CD4-positive, alpha-beta T cell treated with Interleukin-12 subunit alpha and Interleukin-12 subunit beta, for 1 hour (primary cell): ENCODE measurements around the gene PPP6R2.

ENCODE experiments used
- DNase-seq: peaks from one replicate; pipeline ENCODE4 v3.0.0-alpha.2; 2020

PPP6R2 gene, protein sequence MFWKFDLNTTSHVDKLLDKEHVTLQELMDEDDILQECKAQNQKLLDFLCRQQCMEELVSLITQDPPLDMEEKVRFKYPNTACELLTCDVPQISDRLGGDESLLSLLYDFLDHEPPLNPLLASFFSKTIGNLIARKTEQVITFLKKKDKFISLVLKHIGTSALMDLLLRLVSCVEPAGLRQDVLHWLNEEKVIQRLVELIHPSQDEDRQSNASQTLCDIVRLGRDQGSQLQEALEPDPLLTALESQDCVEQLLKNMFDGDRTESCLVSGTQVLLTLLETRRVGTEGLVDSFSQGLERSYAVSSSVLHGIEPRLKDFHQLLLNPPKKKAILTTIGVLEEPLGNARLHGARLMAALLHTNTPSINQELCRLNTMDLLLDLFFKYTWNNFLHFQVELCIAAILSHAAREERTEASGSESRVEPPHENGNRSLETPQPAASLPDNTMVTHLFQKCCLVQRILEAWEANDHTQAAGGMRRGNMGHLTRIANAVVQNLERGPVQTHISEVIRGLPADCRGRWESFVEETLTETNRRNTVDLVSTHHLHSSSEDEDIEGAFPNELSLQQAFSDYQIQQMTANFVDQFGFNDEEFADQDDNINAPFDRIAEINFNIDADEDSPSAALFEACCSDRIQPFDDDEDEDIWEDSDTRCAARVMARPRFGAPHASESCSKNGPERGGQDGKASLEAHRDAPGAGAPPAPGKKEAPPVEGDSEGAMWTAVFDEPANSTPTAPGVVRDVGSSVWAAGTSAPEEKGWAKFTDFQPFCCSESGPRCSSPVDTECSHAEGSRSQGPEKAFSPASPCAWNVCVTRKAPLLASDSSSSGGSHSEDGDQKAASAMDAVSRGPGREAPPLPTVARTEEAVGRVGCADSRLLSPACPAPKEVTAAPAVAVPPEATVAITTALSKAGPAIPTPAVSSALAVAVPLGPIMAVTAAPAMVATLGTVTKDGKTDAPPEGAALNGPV

DNA sequence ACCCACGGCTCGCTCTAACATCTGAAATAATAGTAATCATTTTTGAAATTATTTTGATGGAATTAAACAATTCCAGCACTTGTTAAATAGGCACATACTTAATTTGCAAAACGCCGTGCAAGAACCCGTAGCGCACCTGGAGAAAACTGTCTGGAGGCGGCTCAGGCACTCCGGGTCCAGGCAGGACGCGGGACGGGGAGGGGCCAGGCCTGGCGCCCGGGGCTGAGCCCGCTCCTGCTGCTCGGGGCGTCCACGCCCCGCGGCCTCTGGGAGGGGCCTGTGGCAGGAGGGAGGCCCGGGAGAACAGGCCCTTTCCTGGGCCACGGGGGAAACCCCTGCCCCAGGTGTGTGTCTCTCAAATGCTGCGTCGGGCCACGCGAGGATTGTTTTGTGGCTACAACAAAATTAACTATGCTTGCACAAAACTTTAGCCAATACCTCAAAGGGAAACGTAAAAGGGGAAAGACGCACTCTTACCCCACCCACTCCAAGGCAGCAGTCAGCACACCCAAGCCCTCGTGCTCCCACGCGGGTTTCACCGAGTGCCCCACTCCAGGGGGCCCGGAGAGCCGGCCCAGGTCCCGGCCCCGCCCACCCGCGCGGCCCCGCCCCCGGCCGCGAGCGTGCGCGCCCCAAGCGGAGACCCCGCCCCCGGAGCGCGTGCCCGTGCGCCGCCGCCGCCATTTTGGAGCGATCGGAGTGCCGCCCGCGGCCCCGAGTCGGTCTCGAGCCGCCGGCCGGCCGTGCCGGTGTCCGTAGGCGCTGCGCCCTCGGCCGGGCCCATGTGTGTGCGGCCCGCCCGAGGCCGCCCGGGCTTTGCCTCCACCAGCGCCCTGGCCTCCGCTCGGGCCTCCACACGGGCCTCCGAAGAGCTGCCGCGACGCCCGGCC, at the start of gene PPP6R2:
Gene PPP6R2 (plus strand): TSS at position 677 of the 890 bp plus-strand sequence. CDS start 50,582 bp downstream, outside the sequence.
- DNase-seq, result peak; percentile 91

DNA sequence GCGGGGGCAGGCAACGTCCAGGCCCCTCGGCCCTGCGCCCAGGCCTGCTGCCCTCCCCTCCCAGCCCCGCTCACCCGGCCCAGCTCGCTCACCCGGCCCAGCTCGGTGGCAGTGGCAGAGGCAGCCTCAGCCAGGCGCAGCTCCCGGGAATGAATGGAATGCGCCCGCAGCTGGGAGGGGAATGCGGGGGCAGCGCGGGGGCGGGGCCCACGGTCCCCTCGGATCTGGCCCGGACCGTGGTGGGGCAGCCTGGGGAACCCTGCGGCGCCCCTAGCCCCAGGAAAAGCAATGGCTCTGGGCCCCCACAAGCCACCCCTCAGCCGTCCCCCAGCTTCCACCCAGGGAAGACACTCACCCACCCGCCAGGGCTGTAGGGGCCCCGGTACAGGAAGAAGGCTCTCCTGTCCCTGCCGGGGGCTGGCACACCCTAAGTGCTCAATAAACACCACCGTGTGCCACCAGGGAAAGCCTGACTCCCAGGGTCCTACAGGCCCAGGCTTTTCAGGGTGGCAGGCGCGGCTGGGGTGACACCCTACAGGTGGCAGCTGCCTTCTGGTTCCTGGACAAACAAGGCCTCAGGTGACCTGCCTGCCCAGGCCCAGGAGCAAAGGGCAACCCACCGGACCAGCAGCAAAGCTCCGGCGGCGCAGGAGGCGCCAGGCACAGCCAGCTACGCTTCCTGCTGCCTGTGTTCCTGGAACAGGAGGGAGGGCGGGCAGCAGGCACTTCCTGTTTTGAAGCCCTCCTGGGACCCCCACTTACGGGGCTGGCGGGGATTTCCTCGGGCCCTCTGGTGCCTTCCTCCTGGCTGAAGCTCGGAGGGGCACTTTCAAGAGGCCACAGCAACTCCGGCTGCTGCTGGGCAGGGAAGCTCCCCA, 49.4 kb upstream of the PPP6R2 start:
- no peak for DNase-seq

DNA sequence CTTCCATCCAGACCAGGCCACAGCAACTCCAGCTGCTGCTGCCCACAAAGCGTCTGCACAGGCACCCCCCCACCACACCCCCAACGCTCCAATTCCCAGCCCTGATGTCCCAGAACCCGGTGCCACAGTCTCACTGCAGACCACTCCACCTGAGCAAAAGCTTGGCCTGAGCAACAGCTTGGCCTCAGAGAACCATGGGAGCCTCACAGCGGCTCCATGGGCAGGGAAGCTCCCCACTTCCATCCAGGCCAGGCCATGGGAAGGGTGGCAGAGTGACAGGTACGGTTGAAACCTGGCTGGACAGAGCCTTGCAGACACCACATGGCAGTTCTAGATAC, 48.8 kb upstream of the PPP6R2 start:
- no peak for DNase-seq

DNA sequence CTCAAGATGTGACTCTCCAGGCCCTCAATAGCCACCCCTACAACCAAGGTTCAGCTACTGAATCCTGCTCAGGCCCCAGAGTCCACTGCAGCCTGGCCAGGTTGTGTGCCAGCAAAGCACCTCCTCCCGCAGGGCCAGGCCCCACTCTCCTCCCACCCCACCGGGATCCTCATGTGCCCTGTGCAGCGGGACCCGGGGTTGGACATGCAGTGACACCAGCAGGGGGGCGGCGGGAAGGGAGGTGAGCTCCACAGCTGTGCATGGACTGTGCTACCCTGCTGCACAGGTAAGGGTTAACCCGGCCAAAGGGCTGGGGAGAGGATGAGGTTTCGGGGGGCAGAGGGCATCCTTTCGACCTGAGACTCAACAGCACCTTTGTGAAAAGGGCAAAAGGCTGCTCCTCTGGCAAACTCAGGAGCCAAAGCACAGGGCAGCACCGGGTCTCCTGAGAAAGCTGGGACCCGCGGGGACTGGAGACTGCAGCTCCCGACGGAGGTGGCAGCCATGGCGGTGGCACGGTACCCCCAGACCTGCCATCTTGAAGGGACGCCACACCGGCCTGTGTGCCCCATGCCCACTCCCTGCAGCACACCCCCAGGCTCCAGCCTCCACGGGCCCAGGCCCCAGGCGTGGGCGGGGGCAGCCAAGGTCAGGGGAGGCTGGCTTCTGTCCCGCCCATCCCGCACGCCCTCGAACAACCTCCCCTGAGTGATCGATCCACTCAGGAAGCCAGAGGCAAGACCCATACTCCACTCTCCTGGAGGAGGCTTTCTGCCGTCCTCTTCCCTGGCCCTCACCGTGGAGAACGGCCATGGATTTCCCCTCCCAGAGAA, 46.3 kb upstream of the PPP6R2 start:
- DNase-seq, result no peak

DNA sequence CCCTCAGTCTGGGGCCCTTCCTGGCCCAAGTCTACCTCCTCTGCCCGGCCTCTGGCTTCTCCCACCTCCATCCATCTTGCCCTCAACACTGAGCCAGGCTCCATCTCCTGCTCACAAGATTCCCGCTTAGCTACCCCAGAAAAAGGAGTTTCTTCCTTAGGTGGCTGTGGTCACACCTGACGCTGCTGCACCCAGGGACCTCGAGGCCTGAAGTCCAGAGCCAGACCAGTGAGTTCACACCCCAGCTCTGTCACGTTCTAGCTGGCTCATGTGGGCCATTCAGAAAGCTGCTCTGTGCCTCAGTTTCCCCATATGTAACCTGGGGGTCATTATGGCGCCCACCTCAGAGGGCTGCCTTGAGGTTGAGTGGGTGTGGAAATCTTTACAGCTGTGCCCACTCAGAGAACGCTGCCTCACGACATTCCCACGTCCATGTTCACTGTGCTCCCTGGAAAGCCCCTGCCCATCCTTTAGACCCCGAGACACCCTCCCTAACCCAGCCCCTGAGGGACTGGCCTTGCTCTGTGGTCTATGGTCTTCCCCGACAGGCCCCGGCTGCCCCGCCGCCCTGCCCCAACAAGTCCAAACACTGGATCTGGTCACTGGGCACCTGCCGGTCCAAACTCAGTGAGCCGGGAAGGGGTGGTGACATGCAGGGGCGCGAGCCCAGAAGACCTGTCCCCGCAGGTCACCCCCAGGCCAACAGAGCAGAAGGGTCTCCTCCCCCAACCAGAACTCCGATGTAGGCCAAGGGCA, 45.4 kb upstream of the PPP6R2 start:
- no peak for DNase-seq

DNA sequence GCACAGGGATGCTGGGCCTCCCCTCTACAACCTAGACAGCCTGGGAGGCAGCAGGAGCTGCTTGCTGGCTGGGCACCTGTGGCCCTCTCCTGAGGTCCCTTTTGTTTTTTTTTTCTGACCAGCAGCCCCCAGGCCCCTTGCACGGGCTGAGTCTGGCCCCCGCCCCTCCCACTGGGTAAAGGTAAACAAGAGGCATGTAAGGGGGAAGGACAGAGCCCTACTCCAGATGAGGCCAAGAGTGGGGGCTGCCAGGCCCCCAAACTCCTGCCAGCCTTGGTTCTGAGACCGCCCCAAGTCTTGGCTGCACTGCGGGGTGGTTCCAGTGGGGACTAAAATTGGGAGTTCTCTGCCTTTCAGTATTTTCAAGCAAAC, 44.9 kb upstream of the PPP6R2 start:
- no peak for DNase-seq

DNA sequence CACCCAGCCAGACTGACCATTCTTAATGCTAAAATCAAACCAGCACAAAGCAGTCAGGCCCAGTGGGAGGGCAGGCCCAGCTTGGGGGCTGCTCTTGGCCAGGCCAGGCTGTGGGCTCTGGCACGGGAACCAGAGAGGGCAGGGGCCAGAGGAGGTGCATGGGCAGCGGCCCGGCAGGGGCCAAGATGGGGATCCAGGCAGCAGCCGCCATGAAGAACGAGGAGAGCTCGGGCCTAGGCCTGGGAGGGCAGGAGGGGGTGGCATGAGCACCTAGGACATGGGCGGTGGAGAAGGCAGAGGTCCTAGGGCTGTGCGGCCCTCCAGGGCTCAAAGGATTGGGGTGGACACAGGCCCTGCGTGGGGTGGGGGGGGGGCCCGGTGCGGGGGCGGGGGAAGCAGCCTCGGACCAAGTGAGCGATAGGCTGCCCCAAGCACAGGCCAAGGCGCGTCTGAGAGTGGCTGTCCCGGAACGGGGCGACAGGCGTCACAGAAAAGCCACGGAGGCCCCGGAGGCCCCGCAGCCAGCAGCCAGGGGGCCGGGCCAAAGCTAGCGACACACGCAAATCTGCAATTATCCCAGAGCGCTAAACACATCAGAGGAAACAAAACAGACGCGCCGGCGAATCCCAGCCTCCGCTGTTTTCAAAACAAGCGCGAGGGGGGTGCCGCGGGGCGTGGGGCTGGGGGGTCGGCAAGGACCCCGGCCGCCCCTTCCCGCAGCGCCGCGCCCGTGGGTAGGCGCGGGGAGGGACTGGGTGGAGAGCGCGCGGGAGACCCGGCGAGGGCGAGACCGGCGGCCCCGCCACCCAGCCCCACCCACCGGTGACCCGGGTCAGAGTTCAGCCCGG, 44.0 kb upstream of the PPP6R2 start:
- no peak for DNase-seq

DNA sequence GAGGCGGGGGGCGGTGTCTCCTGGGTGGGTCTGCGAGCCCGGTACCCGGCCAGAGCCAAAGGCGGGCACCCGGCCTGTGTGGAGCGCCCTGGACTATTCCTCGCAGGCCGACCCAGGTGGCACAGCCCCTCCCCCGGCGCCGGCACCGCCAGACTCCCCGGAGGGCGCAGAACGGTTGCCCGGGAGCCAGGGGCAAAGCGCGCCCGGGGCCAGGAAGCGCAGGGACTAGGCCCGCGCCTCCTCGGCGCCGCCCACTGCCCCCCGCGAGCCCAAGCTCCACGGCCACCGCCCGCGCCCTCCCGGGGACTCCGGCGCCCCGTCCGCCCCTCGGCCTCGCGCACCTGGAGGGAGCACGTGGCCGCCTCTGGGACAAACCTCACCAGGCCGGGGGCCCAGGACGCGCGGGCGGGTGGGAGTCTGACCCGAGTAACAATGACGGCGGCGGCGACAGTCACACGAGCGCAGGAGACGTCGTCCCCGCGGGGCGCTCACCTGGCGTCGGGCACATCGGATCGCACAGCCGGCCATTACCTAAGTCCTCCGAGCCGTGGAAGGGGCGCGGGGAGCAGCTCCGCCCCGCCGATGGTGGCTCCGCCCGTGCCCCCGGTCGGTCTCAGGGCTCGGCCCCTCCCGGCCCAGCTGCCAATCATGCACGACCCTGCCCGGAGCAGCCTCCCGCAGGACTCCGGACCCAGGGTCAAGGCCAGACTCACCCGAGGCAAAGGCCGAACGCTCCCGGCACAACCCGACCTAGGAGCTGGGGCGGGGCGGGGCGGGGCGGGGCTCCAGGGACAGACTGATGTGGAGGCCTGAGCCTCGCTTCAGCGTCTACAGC, 43.1 kb upstream of the PPP6R2 start:
- no peak for DNase-seq

DNA sequence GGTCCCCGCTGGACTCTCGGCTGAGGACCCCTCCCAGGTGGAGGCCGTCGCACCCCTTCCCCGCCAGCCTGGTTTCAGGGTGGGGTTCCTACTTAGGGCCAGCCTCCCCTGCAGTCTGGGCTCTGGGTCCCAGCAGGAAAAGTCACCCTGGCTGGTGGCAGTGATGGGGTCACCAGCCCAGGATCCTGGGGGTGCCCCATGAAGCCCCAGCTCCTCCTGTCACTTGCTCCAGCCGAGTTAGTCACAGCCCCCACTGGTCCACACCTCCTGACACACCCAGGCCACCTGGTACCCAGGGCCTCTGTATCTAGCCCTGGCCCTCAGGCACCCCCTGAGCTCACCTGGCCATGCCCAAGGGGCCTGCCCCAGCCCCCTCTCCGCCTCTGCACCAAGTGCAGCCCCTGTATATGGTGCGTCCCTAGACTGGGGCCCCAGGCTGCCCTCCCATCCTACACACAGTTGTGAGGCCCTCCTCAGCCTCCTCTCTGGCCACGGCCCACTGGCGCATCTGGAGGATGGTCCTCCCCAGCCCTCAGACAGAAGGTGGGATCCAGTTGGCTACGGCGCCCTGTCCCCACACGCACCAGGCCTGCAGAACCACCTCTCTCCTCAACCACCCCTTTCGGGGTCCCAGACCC, 42.4 kb upstream of the PPP6R2 start:
- no peak for DNase-seq

DNA sequence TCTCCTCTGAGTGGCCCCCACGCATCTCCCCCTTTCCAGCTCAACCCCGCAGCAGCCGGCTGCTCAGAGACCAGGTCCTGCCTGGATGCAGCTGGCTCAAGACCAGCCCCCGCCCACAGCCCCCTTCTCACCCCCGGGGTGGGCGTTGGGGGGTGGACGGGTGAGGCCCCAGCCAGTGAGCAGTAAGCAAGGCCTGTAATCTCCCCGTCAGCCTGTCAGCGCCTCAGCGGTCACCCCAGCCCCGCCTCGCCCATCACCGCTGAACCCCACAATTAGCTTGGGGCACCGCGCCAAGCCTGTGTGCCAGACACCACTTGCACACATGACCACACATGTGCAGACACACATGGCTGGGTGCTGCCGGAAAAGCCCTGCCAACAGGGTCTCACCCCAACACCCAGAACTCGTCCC, 41.5 kb upstream of the PPP6R2 start:
- no peak for DNase-seq

DNA sequence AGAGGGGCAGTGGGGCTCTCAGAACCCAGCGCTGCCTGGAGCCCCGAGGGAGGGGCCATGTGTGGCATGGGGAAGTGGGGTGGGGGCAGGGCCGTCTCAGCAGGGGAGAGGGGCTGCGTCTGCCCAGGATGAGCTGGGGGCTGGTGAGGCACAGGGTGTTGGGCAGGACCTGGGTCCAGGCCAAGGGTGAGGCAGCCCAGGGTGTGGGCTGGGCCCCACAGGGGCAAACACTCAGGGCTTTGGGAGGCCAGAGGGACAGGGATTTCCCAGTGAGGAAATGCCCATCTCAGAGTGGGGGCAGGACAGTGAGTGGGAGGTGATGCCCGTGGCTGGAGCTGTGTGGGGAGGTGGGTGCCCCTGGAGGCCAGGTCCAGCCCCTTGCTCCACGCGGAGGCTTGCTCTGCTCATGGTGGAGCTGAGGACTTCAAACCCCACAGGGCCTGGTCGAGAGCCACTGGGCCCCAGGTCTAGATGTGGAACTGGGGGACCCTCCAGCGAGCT, 41.0 kb upstream of the PPP6R2 start:
- no peak for DNase-seq

DNA sequence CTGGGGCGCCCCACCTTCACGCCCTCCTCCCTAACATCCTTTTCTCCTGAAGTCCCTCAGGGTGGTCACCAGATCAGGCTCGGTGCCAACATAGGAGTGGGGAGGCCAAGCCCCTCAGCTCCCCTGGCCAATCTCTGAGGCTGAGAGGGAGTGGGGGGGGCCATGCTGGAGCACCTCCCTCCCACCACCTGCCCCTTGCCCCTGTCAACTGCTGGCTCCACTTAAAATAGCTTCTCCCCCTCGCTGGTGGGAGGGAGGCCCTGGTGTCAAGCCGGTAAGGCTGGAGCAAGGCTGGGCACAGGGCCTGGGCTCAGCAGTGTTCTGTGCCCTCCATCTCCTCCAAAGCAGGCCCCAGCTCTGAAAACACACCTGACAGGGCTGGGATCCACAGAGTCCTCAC, 40.6 kb upstream of the PPP6R2 start:
- no peak for DNase-seq

DNA sequence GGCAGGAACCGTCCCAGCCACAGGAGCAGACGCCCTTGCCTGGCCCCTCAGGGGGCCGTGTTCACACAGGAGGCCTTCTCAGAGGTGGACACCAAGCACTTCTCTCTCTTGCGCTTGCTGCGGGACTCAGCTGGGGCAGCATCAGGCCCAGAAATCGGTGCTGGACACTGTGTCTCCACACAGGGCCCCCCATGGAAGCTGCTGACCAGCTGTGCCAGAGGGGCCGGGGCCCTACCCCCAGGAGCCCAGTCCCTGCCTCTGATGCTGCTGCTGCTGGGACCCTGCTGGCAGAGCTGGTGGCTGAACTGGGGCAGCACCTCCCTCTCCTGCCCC, 39.6 kb upstream of the PPP6R2 start:
- DNase-seq, result no peak

DNA sequence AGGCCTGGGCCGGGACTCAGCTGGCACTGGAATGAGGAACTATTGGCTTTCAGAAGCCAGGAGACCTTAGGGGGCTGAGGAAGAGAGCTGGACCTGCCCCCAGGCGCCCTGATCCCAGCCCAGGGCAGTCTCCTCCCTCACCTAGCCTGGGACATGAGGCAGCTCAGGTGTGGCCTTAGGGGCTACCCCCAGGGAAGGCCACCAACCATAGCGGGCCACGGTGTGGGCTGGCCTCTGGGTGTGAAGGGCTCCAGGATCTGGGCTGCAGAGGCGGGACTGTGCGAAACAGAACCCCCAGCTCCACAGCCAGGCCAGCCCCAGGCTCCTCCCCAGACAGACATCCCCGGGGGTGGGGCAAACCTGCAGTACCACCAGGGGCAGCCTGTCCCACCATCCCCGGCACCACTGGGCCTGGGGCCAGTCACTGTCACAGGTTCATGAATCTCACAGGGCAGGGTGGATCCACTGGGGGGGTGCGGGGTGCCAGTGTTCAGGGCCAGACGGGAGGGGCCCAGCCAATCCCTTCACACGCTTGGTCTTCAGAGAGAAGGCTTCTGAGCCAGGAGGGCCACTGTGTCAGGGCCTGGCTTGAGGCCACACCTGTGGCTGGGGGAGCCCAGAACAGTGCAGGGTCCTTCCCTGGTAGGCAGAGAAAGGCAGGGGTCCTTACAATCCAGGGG, 39.1 kb upstream of the PPP6R2 start:
- DNase-seq, result peak; percentile 25

DNA sequence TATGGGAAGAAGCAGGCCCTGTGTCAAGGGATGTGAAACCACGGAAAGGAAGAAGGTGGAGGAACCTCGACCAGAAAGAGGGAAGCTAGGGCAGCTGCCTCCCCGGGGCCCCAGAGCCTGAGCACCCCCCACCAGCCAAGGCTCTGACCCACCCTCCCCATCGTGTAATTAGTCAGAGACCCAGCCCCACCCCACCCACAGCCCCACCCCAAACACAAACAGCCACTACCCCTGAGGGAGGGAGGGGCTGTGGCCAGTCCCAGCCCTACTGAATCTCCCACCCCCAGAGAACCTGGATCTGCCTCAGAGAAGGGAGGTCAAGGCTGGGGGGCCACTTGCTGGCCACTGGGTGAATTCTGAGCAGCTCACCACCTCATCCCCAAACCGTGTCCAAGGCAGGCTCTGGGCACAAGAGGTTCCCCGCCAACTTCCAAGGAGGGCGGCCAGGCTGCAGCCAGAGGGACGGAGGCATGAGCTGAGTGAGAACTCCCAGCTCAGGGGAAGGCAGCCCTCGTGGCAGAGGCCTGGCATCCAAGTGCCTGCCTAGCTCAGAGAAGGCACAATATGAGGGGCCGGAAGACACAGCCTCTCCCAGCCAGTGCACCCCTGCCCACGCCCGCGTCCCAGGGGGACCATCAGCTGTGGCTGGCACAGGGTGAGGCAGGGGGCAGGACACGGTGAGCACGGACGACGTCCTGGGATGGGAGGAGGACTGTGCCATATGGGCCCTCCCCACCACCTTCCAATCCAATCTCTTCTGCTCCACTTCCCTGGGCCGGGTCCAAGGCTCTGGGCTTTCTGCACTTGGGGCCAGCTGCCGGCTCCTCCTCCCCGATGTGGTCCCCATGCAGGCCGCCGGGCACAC, 38.4 kb upstream of the PPP6R2 start:
- peak; percentile 21 for DNase-seq

DNA sequence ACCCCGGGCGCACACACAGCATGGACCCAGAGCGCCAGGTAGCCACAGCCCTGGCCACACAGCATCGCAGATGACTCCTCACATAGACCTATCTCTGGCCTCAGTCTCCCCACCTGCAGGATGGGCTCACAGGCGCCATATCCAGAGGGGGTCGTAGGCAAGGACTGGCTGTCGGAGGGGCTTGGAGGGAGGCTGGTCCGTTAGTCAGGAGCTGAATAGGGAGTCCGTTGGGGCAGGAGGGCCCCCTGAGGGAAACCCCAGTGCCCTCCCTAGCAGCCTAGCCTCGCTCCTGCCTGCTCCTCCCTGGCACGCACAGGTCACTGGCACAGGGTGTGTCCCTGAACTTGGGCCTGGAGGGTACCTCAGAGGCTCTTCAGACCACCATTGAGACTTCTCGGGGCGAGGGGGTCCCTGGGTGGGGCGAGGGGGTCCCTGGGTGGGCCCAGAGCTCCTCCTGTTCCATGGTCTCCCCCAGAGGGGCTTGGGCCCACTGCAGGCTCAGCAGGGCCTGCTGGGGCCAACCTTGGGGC, 37.7 kb upstream of the PPP6R2 start:
- DNase-seq, result no peak
